GM12872 (cell line): ENCODE data around the gene ASCC2.

ENCODE experiments used
- TF ChIP-seq, protein P1 (sequence below): IDR thresholded peaks from 3 replicates; pipeline ENCODE4 v1.5.1; 2011; ENCODE audit warnings: low read depth, mild to moderate bottlenecking, low read length, moderate library complexity; ENCODE audit not compliant: insufficient read depth

The ASCC2 gene

DNA sequence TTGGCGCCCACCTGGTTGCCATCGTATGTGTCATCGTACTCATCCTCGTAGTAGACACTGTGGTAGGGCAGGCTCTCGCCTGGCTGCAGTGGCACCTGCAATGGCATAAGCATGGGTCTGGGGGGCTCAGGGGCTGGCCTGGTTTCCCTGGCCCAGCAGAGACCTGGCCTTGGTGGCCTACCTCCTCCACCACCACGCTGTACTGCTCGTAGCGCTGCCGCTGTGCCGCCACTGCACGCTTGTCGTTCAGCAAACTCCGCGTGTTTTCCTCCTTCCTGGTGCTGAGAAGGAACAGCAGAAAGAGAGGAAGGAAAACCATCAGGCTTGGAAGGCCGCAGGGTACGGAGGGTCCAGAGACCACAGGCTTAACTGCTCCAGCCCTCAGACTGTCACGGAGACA, 44.7 kb downstream of the ASCC2 start:
- TF ChIP-seq, protein P1, sequence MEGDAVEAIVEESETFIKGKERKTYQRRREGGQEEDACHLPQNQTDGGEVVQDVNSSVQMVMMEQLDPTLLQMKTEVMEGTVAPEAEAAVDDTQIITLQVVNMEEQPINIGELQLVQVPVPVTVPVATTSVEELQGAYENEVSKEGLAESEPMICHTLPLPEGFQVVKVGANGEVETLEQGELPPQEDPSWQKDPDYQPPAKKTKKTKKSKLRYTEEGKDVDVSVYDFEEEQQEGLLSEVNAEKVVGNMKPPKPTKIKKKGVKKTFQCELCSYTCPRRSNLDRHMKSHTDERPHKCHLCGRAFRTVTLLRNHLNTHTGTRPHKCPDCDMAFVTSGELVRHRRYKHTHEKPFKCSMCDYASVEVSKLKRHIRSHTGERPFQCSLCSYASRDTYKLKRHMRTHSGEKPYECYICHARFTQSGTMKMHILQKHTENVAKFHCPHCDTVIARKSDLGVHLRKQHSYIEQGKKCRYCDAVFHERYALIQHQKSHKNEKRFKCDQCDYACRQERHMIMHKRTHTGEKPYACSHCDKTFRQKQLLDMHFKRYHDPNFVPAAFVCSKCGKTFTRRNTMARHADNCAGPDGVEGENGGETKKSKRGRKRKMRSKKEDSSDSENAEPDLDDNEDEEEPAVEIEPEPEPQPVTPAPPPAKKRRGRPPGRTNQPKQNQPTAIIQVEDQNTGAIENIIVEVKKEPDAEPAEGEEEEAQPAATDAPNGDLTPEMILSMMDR = no peak

GRCh38 chr22:29790061-29790460, 48.0 kb downstream of the ASCC2 start:
- TF ChIP-seq, protein P1 = no peak

- TF ChIP-seq, protein P1 = no peak
Observed at GRCh38 chr22:29788339-29789279, 49.5 kb downstream of the ASCC2 start.

DNA sequence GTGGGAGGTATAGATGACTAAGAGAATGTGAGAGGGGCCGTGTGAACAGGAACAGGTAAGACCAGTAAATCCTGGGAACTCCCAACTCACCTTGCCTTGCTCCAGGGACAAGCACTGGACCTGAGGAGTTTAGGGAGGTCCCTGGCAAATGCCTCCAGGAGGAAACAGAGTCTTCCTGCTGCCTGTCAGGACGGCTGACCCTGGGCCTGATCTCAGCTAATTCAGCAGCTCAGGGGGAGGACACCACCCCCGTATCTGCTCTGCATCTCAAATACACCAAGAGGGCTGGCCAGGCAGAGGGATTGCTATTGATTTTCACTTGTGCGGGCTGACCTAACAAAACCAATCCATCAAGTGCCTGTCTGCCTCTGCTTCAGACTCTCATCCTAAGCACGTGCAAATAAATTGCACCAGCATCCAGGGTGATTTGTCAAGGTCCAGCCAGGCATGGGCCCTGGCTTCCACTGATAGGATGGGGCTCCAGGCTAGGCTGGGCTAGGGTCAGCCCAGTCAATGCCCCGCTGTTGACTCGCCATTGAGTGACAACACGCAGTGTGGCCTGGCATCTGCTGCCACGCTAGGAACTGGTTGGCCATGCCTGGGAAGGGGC, 50.6 kb downstream of the ASCC2 start:
- TF ChIP-seq, protein P1 = no peak

DNA sequence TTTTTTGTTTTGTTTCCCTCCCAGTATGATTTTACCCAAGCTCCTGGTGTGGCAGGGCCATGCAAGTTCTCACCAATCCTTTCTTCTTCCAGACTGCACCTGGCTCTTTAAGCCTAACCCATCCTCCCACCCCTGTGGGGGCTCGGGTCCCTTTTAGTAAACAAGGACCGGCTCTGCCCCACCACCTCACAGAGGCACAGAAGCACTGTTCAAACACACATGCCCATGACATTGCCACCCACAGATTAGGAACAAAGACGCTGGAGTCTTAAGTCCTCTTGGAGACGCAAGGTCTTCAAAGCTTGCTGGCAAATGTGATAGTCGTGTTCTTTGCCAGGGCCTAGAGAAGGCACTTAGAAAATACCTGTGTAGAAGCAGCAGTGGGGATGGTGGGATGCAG, 52.0 kb downstream of the ASCC2 start:
- TF ChIP-seq, protein P1 = no peak

DNA sequence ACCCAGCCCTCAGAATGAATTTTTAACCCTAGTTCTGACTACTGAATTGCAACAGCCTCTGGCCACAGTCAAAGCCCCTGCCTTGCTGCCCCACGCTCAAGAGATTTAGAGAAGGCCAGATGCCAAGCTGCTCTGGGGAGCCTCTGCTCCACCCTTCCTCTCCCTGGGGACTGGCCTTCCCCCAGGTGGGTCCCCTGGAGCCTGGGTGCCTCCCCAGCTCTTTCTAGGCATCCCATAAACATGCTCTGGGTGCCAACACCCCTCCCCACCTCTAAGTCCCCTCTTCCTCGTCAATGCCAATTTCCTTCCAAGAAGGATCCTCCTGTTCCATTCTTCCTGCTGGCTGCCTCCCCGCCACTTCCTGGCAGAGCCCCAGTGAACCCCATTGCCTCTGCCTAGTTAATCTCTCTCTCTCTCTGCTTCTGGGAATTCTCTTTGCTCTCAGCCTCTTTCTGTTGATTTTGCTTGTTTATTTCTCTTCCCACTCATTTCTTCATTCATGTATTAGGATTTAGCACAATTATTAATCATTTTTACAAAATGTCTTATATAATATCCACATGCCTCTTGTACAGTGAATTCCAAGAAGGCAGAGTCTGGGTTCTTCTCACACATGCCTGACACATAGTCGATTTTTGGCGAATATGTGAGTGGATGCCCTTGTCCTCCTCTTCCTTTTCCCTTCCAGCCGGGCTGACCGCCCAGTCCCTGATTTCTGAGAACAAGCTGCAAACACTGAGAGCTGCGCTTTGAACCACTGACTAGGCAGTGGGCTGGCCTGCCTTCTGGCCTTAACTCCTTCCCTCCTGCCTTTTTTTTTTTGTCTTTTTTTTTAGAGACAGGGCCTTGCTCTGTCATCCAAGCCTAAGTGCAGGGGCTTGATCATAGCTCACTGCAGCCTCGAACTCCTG, 53.4 kb downstream of the ASCC2 start:
- TF ChIP-seq, protein P1 = no peak
